Measurements from ENCODE around the gene PTPN4.
A peak's percentile ranks its signal among the peaks of the same experiment; 100 is the strongest.

The PTPN4 gene

DNA sequence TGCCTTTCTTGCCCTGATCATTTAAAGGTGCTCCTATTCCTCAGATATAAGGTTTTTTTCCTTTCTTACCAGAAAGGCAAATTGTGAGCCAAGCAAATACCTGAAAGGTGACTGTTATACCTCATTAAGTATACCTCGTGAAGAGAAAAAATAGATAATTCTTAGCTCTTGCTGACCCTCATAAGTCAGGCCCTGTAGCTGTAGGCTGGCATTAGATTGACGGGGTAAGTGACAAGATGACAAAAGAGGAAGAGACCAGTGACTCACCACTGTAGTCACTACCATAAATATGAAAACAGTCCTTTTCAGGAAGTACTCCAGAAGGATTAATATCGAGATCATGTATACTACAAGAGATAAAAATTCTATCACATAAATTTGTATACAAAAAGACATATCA lies 104.6 kb downstream of the PTPN4 start:
- DNase-seq, result peak; percentile 6

DNA sequence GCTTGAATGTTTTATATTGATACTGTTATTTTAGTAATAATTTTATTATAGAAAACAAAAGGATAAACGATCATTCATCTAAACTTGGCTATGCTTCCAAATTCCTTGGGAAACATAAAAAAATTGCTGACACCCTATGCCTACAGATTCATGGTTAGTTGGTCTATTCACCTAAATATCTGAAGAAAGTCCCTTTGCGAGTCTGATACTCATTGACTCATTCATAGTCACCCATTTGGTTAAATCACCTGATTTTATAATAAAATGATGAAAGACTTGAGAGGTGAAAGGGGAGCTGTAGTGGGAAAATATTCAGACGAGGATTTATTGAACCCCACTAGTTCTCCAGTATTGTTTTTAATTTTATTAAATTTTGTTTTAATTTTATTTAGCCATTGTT lies 112.0 kb downstream of the PTPN4 start:
- no peak for DNase-seq

DNA sequence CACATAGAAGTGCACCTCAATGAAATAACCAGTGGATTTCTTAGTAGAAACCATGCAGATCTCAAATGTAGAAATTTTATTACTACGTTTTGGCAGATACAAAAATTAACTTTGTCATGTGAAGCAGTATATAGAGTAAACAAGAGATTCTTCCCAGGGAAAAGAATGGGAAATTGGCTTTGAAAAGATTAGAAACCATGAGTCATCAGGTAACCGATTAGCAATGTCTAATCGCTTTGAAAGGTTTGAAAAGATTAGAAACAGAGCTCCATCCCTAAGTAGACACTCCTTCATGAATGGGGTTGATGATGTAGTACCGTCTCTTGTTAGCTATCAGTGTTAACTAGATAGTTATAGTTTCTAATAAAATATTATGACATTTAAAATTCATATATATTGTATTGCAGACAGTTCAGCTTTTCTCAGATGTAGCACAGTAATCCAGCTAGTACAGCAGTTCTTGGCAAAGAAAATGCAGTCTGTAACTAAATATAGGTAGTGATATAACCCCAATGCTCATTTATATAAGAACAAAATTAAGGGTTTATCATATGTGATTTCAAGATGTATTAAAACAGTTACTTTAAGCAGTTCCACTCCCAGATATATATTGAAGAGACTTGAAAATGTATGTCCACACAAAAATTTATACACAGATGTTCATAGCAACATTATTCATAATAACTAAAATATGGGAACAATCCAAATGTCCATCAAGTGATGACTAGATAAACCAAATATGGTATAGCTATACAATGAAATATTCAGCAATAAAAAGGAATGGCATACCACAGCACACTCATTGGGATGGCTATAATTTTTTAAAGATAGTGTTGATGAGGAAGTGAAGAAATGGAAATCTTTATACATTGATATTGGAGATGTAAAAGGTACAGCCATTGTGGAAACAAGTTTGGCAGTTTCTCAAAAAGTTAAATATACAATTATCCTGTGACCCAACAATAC lies 113.9 kb downstream of the PTPN4 start:
- no peak for DNase-seq

DNA sequence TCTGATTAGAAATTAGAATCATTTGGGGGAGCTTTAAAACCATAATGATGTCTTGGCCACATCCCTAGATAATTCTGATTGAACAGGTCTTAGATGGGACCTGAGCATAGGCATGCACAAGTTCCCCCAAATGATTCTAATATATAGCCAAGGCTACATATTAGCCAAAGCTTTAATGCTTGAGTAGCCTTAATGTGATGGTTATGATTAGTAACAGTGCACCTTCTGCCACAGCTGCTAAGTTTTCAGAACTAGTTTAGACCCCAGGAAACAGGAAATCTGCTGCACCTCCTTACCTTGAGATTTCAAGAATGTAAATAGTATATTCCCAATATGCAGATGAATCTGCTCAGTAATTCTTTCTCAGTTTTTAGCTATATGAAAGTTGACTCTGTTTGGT lies 119.8 kb downstream of the PTPN4 start:
- DNase-seq, result no peak

DNA sequence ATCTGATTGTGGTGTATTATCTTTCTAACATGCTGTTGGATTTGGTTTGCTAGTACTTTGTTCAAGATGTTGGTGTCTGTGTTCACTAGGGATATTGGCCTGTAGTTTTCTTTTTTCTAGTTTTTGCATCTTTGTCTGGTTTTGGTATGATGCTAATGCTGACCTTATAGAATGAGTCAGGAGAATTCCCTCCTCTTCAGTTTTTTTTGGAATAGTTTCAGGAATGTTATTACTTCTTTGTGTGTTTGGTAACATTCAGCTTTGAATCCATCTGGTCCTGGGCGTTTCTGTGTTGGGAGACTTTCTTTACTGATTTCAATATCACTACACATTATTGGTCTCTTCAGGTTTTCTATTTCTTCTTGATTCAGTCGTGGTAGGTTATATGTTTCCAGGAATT lies 129.0 kb downstream of the PTPN4 start:
- no peak for DNase-seq

DNA sequence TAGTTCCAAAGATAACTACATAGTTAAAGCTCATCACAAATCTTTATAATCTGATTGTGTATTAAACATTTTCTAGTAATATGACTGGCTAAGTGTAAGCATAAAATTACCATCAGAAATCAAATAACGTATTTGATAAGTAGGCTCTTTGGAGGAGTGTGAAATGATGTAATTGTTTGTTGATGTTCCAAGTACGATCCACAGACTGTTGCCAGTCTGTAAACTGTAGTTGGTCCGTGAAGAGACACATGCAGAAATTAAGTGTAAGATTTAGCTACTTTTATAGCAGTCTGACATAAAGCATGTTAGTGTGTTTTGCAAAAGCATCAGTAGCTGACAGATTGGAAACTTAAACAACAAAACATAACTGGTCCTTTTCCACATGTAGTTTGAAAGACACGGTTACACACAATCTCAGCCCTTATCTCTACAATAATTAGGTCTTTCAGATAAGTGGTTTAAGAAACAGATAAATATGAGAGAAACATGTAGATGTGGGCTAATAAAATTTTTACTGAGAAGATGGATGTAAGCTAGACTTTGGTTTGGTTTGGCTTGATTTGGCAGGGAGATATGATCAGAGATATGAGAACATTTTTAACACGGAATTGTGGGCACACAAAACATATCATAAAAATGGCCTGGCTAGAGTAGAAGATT lies 138.1 kb downstream of the PTPN4 start:
- DNase-seq, result no peak

DNA sequence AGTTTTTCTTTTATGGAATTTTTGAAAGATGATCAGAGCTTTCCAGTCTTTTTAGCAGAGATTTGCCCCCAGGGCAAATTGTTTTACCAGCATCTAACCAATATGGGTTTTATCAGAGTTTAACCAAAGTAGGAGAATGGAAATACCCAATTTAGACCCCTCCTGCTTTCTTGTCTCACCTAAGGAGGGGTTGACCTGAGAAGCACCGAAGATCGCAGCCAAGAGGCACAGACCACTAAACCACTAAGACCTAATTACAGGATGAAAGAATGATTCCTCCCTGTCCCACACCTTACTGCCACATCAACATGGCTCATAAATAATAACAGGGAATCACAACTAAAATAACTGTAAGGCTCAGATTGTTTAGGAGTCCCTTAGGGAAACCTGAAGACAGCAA lies 141.3 kb downstream of the PTPN4 start:
- no peak for DNase-seq

DNA sequence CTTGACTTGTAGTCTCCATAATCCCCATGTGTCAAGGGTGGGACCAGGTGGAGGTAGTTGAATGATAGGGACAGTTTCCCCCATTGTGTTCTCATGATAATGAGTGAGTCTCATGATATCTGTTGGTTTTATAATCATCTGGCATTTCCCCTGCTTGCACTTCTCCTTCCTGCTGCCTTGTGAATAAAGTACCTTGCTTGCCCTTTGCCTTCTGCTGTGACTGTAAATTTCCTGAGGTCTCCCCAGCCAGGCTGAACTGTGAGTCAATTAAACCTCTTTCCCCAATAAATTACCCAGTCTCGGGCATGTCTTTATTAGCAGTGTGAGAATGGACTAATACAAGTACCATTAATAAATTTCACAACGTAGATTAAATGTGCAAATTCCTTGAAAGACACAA lies 150.8 kb downstream of the PTPN4 start:
- DNase-seq, result no peak

DNA sequence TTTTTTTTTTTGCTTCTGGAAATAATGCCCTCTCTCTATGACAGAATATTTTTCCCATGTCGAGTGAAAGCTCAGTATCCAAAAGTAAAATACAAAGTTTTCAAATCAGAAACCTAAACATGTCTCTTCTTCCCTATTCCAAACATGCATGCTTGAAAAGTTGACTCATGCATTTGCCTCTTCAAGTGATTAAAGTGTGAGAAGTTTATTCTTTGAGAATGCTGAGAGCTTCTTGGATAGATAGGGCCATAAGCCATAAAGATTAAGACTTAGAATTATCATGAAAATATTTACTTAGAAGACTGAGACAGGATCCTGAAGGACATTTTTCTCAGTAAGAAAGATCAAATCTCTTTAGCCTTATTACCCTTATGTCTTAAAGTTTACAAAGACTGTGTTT lies 154.5 kb downstream of the PTPN4 start:
- no peak for DNase-seq

DNA sequence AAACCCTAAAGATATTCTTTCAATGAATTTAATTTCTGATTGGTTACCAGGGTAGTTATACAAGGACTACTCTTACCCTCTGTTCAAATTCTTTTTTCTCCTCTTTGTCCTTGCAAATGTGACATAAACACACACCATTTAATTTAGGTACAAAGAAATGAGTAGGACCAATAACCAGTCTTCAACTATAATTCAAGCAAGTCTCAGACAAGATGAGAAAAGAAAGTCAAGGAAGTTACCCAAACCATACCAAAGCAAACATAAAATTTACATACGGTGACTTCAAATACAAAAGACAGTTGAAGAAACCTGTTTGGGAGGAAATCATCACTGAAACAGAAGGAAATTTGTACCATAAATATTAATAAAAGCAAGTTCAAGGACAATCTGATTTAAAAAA lies 162.1 kb downstream of the PTPN4 start:
- DNase-seq, result no peak

DNA sequence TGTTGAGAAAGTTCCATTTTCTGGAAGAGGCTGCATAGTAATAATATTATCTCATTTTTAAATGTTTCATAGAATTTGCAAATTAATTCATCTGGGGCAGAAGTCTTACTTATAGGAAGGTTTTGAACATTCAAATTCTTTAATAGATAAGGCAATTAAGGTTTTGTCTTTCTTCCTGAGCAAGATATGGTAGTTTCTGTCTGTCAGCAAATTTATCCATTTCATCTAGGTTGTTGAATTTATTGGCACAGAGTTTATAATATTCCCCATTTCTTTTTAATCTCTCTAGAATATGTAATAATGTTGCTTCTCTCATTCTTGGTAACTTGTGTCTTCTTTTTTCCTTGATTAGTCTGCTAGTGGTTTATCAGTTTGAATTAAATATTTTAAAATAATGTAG lies 163.0 kb downstream of the PTPN4 start:
- DNase-seq, result no peak

DNA sequence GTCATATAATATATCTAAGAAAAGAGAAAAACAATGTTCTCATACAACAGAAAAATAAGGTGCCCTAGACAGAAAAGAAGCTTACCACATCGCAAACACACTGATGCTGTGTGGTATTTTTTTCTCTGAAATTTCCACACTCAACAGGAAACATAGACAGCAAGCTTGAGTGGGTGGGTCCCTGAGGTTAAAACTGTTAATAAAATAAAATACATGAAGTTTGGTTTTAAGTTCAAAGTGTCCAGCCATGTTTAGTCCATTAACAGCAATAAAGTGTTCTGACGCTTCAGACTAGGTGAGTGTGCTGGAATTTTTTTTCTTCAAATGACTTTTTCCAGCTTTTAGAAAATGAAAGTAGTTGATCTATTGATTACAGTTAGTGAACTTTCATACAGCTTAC lies 169.8 kb downstream of the PTPN4 start:
- DNase-seq, result peak; percentile 75

DNA sequence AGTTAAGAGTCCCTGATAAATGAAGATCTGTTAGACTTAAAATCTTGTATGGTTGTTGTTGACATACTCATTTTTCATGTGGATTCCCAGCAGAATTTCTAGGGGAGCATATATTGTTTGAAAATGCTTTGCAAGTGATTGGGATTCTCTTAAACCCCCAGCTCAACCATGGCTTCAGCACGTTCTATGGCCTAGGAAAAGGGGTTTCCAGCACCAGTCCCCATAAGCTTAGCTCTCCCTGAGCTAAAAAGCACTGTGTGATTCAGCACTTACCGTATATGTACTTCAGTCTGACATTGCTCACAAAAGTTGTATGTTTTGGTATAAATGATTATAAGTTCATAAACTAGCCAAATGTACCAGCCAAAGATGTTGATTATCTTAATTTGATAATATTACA lies 173.1 kb downstream of the PTPN4 start:
- DNase-seq, result no peak

DNA sequence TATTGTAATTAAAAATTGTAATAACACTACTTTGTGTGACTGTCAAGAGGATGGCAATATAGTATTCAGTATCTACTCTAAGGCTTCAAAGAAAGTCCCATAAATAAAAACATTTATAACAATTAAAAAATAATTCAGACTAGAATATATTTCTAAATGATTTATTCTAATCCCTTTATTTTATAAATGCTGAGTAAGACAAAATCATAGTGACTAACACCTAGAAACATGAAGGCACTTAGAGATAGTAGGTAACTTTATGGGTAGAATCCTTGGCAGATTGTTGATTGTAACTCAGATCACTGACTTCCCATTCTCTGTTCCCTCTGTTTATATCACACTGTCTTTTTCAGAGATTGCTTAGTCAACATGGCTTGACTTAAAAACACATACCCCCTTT lies 174.6 kb downstream of the PTPN4 start:
- DNase-seq, result no peak

DNA sequence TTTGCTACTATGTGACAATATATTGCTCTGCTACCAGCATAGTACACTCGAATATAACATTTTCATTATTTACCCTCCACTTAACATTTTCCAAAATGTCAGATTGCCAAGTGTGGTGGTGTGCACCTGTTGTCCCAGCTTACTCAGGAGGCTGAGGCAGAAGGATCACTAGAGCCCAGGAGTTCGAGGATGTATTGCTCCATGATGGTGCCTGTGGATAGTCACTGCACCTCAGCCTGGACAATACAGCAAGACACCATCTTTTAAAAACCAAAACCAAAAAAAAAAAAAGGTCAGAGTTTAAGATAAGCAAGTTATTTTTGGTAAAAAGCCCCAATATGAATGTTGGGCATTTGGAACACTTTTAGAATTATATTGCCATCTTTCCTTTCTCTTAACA lies 178.0 kb downstream of the PTPN4 start:
- DNase-seq, result no peak

DNA sequence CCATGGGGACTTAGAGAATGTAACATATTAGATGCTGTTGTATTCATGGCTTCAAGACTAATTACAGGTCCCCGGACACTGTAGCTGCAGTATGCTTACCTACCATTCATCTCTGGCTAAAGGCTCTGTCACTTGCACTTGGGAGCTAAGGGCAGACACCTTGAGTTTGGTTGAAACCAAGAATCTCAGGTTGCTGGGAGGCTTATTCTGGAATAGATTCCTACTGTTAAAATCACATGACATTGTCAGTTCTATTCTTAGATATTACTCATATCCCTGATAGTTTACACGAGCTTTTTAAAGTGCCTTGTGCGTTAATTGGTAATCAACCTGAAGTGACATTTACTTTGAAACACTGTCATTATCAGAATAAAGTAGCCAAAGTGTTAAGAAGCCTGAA lies 180.2 kb downstream of the PTPN4 start:
- DNase-seq, result no peak

DNA sequence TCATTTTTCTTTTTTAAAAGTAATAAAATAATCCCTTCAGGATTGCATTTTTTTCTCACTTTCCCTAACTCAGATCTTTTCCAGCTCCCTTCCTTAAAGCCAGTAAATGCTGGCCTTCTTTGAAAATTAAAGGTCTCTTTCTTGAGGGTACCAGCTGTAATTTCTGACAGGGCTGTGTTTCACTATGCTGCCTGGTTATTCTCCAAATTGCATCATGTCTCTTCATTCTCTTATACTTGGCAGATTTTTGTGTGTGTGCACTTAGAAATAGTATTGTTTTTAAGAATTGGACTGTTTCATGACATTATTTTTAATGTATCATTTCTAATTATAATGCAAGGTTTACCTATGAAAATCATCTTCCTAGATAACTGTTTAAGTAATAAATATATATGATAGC lies 181.1 kb downstream of the PTPN4 start:
- DNase-seq, result no peak

DNA sequence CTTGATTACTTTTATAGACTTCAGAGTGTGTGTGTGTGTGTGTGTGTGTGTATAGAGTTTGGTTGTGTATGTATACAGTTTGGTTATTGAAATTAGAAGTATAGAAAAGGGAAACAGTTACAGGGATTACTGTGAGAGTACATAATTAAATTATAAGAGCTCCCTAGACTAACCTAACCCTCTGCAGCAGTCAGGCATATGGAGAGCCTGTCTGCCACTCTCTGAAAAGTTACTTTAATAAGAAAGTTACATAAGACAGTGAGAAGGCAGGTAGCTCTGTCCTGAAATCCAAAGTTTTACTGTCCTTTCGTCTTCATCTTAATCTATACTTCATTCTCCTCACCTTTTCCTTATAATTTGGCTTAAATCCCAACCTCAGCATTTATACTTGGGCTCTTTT lies 181.7 kb downstream of the PTPN4 start:
- no peak for DNase-seq

DNA sequence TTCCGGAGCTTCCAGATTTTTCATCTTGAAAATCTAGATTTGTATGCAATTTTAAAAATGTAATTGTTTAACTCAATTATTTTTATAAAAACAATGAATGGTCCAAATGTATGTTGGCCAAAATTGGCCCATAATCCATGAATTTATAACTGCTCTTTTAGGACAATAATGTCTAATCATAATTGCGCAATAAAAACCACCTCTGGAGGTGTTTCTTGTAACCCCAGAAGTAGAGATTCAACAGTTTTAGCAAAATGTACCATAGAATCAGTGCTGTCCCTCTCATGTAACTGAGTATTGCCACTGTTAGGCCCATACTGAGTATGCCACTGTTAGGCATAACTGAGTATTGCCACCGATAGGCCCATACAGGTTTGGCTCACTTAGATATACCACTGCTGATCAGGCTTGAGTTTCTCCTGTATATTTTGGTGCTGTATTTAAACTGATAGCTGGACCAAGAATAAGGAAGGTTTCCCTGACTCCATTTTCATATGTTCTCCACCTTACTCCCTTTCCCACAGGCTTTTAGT lies 182.3 kb downstream of the PTPN4 start:
- DNase-seq, result no peak

DNA sequence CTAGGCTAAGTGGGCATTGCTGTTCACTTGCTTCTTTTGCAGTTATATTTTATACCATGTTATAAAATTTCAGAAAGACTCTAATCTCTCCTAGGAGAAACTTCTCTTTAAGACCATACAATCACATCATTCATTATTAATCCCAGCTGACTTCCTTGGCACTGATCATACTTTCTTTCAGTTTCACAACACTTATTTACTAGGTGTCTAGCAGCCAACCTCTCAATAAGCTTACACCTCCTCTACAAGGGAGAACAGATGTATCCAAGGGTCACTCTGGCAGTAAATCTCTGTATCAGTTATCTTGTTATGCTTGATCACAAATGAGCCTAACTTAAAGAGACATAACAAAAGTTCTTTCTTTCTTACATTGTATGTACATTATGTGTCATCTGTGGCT lies 183.3 kb downstream of the PTPN4 start:
- no peak for DNase-seq

DNA sequence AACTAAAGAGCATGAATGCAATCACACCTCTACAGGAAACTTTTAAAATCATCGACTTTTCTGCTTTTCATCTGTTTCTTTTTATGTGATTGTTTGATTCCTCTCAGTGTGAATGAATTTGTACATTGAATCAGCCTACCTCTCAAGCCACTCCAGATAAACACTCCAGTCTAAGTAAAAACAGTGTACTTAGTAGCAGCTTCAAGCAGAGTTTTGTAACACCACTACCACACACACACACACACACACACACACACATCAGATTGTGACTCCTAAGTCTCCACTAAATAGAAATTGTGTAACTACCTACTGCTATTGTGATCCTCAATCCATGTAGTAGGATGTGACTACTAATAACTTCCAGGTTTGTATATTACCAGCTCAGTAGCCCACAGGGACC lies 187.8 kb downstream of the PTPN4 start:
- DNase-seq, result no peak

DNA sequence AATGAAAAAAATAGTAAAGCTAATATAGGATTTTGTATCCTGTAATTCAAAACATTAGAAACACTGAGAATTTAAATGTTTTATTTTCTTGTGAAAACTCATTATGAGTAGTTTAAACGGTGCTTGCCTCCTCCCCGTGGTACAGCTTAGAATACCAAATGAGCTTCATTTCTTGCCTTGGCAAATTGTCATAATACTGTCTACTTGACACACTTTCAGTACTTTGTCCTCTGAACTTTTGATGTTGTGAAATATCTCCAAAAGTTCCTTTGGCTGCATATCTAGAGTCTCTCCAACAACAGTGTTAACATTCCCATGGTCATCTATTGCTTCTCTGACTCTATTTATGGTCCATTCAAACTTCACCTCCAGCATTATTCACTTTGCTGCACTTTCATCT lies 191.2 kb downstream of the PTPN4 start:
- DNase-seq, result no peak

DNA sequence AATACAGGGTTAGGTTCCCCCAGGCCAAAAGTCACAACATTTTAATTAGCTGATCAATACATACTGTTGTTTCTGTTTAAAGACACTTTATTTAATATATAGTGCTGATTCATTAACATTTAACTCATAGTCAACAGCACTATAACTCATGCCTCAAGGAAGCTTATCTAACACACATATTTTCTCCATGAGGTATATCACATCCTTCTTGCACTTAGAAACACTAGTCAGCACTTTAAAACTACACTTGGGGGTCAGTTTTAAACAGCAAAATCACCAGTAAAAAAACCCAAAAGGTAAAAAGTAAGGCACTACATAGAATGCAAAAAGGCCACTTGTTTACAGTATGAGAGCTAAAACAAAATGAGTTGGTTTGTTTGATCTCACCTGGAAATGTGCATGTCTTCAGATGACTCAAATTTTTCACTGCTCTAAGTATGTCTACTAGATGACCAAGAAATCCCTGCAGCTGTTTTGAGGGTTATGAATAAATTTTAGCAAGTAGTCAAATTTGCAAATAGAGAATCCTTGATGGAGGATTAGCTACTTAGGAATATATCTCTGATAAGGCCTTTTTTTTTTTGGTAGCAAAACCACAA lies 199.0 kb downstream of the PTPN4 start:
- DNase-seq, result no peak

DNA sequence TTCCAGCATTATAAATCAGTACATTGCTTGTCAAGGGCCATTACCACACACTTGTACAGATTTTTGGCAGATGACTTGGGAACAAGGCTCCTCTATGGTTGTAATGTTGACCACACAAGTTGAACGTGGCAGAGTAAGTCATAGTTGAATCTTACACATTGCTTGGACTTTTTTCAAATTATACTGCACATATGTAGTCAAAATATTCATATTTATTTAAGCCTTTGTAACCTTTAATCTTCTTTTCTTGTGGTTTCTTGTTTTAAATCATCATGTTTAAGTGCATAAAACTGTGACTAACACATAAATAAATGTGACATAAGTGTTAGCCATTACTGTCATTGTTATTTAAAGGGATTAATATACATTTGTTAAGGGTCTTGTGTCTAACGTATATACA lies 201.1 kb downstream of the PTPN4 start:
- DNase-seq, result no peak

Measured in CD4-positive, alpha-beta T cell treated with Interleukin-12 subunit alpha and Interleukin-12 subunit beta, for 1 hour (primary cell).